ENCODE results near the gene MACROD2.
"Not testable (repeated sequence)": the region's sequence is repeated elsewhere in the genome, so short reads cannot be mapped to it uniquely, and the experiment has no call there.

MACROD2 gene

GRCh38 chr20:14906908-14907434 lies 911.7 kb downstream of the MACROD2 start:
- DNase-seq: no peak
- in situ Hi-C loops (cut with HindIII; ENCODE audit: low pct_ligation_motif_present, low pct_unique_long_range_greater_than_20kb, low sequenced_read_pairs): no loop called here

GRCh38 chr20:14910126-14910525 lies 914.8 kb downstream of the MACROD2 start:
- DNase-seq: no peak
- in situ Hi-C loops (cut with HindIII; ENCODE audit: low pct_ligation_motif_present, low pct_unique_long_range_greater_than_20kb, low sequenced_read_pairs): no loop called here

GRCh38 chr20:14913896-14914620 lies 918.7 kb downstream of the MACROD2 start:
- in situ Hi-C loops (cut with HindIII; ENCODE audit: low pct_ligation_motif_present, low pct_unique_long_range_greater_than_20kb, low sequenced_read_pairs): no loop called here
- no peak for DNase-seq

- in situ Hi-C loops (cut with HindIII; ENCODE audit: low pct_ligation_motif_present, low pct_unique_long_range_greater_than_20kb, low sequenced_read_pairs): no loop called here
- DNase-seq: no peak
Observed at GRCh38 chr20:14914633-14915032, 919.3 kb downstream of the MACROD2 start.

- in situ Hi-C loops (cut with HindIII; ENCODE audit: low pct_ligation_motif_present, low pct_unique_long_range_greater_than_20kb, low sequenced_read_pairs): no loop called here
- DNase-seq: no peak
Observed at GRCh38 chr20:14915356-14915755, 920.0 kb downstream of the MACROD2 start.

GRCh38 chr20:14916360-14916920 lies 921.1 kb downstream of the MACROD2 start:
- no peak for DNase-seq

GRCh38 chr20:14918281-14918680 lies 923.0 kb downstream of the MACROD2 start:
- in situ Hi-C loops (cut with HindIII; ENCODE audit: low pct_ligation_motif_present, low pct_unique_long_range_greater_than_20kb, low sequenced_read_pairs): no loop called here
- no peak for DNase-seq

More at GRCh38 chr20:14916360-14916920, 921.1 kb downstream of the MACROD2 start:
- in situ Hi-C loops (cut with HindIII; ENCODE audit: low pct_ligation_motif_present, low pct_unique_long_range_greater_than_20kb, low sequenced_read_pairs): no loop called here

GRCh38 chr20:14918976-14919375 lies 923.7 kb downstream of the MACROD2 start:
- DNase-seq: no peak
- in situ Hi-C loops (cut with HindIII; ENCODE audit: low pct_ligation_motif_present, low pct_unique_long_range_greater_than_20kb, low sequenced_read_pairs): no loop called here

GRCh38 chr20:14919501-14920081 lies 924.3 kb downstream of the MACROD2 start:
- in situ Hi-C loops (cut with HindIII; ENCODE audit: low pct_ligation_motif_present, low pct_unique_long_range_greater_than_20kb, low sequenced_read_pairs): no loop called here
- DNase-seq: no peak

- in situ Hi-C loops (cut with HindIII; ENCODE audit: low pct_ligation_motif_present, low pct_unique_long_range_greater_than_20kb, low sequenced_read_pairs): no loop called here
- no peak for DNase-seq
Observed at GRCh38 chr20:14921513-14921912, 926.2 kb downstream of the MACROD2 start.

GRCh38 chr20:14922503-14923267 lies 927.4 kb downstream of the MACROD2 start:
- no peak for DNase-seq
- in situ Hi-C loops (cut with HindIII; ENCODE audit: low pct_ligation_motif_present, low pct_unique_long_range_greater_than_20kb, low sequenced_read_pairs): no loop called here

GRCh38 chr20:14924433-14924832 lies 929.1 kb downstream of the MACROD2 start:
- no peak for DNase-seq
- in situ Hi-C loops (cut with HindIII; ENCODE audit: low pct_ligation_motif_present, low pct_unique_long_range_greater_than_20kb, low sequenced_read_pairs): no loop called here

- DNase-seq: no peak
- in situ Hi-C loops (cut with HindIII; ENCODE audit: low pct_ligation_motif_present, low pct_unique_long_range_greater_than_20kb, low sequenced_read_pairs): no loop called here
Observed at GRCh38 chr20:14925300-14925699, 930.0 kb downstream of the MACROD2 start.

GRCh38 chr20:14926436-14926835 lies 931.1 kb downstream of the MACROD2 start:
- in situ Hi-C loops (cut with HindIII; ENCODE audit: low pct_ligation_motif_present, low pct_unique_long_range_greater_than_20kb, low sequenced_read_pairs); DNase-seq: not testable (repeated sequence)

- no peak for DNase-seq
- in situ Hi-C loops (cut with HindIII; ENCODE audit: low pct_ligation_motif_present, low pct_unique_long_range_greater_than_20kb, low sequenced_read_pairs): no loop called here
Observed at GRCh38 chr20:14928083-14928482, 932.8 kb downstream of the MACROD2 start.

GRCh38 chr20:14929388-14929787 lies 934.1 kb downstream of the MACROD2 start:
- in situ Hi-C loops (cut with HindIII; ENCODE audit: low pct_ligation_motif_present, low pct_unique_long_range_greater_than_20kb, low sequenced_read_pairs): no loop called here
- DNase-seq: no peak

- no peak for DNase-seq
- in situ Hi-C loops (cut with HindIII; ENCODE audit: low pct_ligation_motif_present, low pct_unique_long_range_greater_than_20kb, low sequenced_read_pairs): no loop called here
Observed at GRCh38 chr20:14932040-14932439, 936.7 kb downstream of the MACROD2 start.

GRCh38 chr20:14935285-14935684 lies 940.0 kb downstream of the MACROD2 start:
- DNase-seq: no peak
- in situ Hi-C loops (cut with HindIII; ENCODE audit: low pct_ligation_motif_present, low pct_unique_long_range_greater_than_20kb, low sequenced_read_pairs): no loop called here

- in situ Hi-C loops (cut with HindIII; ENCODE audit: low pct_ligation_motif_present, low pct_unique_long_range_greater_than_20kb, low sequenced_read_pairs): no loop called here
Observed at GRCh38 chr20:14937021-14937420, 941.7 kb downstream of the MACROD2 start.

More at GRCh38 chr20:14937021-14937420, 941.7 kb downstream of the MACROD2 start:
- DNase-seq: no peak

All from ACHN (cell line).